ENCODE measurements around the gene DLG4.

Gene DLG4

GRCh38 chr17:7156342-7156940 is 63.2 kb downstream of the DLG4 start:
- Histone ChIP-seq H3K36me3 (ENCODE audit: control insufficient read depth, insufficient read depth, low read length) (no peaks in the 10 kb centered on the region), H3K9me3 (ENCODE audit: control insufficient read depth, low read length) (no peaks in the 10 kb centered on the region), H3K27ac (ENCODE audit: insufficient read depth, low read length, poor library complexity, severe bottlenecking) (no peak overlapping the region), H3K27me3 (replicated peaks; ENCODE audit: control insufficient read depth, insufficient read depth, low read length, poor library complexity, severe bottlenecking) (no peaks in the 10 kb centered on the region), H3K4me1 (ENCODE audit: control insufficient read depth, insufficient read depth, low read length, poor library complexity, severe bottlenecking) (no peaks in the 10 kb centered on the region), H3K4me3 (ENCODE audit: insufficient read depth, low read depth, low read length, poor library complexity, severe bottlenecking) (no peak overlapping the region)
- DNase-seq, result no peak

GRCh38 chr17:7147772-7148171 is 71.9 kb downstream of the DLG4 start:
- H3K9me3 ChIP-seq (ENCODE audit: control insufficient read depth, low read length), result no peaks in the 10 kb centered on the region
- H3K4me3 ChIP-seq (ENCODE audit: insufficient read depth, low read depth, low read length, poor library complexity, severe bottlenecking), result no peak overlapping the region
- no peaks in the 10 kb centered on the region for H3K4me1 ChIP-seq (ENCODE audit: control insufficient read depth, insufficient read depth, low read length, poor library complexity, severe bottlenecking)
- no peak overlapping the region for H3K27ac ChIP-seq (ENCODE audit: insufficient read depth, low read length, poor library complexity, severe bottlenecking)
- no peaks in the 10 kb centered on the region for H3K36me3 ChIP-seq (ENCODE audit: control insufficient read depth, insufficient read depth, low read length)
- no peaks in the 10 kb centered on the region for H3K27me3 ChIP-seq (replicated peaks; ENCODE audit: control insufficient read depth, insufficient read depth, low read length, poor library complexity, severe bottlenecking)
- no peak for DNase-seq

GRCh38 chr17:7146115-7146514 is 73.5 kb downstream of the DLG4 start:
- DNase-seq, result no peak
- Histone ChIP-seq H3K27ac (ENCODE audit: insufficient read depth, low read length, poor library complexity, severe bottlenecking) (no peak overlapping the region), H3K4me1 (ENCODE audit: control insufficient read depth, insufficient read depth, low read length, poor library complexity, severe bottlenecking) (no peaks in the 10 kb centered on the region), H3K9me3 (ENCODE audit: control insufficient read depth, low read length) (no peaks in the 10 kb centered on the region), H3K36me3 (ENCODE audit: control insufficient read depth, insufficient read depth, low read length) (no peaks in the 10 kb centered on the region), H3K27me3 (replicated peaks; ENCODE audit: control insufficient read depth, insufficient read depth, low read length, poor library complexity, severe bottlenecking) (no peaks in the 10 kb centered on the region), H3K4me3 (ENCODE audit: insufficient read depth, low read depth, low read length, poor library complexity, severe bottlenecking) (no peak overlapping the region)

- Histone ChIP-seq H3K4me1 (ENCODE audit: control insufficient read depth, insufficient read depth, low read length, poor library complexity, severe bottlenecking) (no peaks in the 10 kb centered on the region), H3K4me3 (ENCODE audit: insufficient read depth, low read depth, low read length, poor library complexity, severe bottlenecking) (no peak overlapping the region), H3K27me3 (replicated peaks; ENCODE audit: control insufficient read depth, insufficient read depth, low read length, poor library complexity, severe bottlenecking) (no peaks in the 10 kb centered on the region), H3K9me3 (ENCODE audit: control insufficient read depth, low read length) (no peaks in the 10 kb centered on the region), H3K27ac (ENCODE audit: insufficient read depth, low read length, poor library complexity, severe bottlenecking) (no peak overlapping the region), H3K36me3 (ENCODE audit: control insufficient read depth, insufficient read depth, low read length) (no peaks in the 10 kb centered on the region)
- no peak for DNase-seq
Observed at GRCh38 chr17:7144213-7144612, 75.4 kb downstream of the DLG4 start.

- H3K4me1 ChIP-seq (ENCODE audit: control insufficient read depth, insufficient read depth, low read length, poor library complexity, severe bottlenecking), result no peaks in the 10 kb centered on the region
- H3K36me3 ChIP-seq (ENCODE audit: control insufficient read depth, insufficient read depth, low read length), result no peaks in the 10 kb centered on the region
- H3K9me3 ChIP-seq (ENCODE audit: control insufficient read depth, low read length), result no peaks in the 10 kb centered on the region
- no peaks in the 10 kb centered on the region for H3K27me3 ChIP-seq (replicated peaks; ENCODE audit: control insufficient read depth, insufficient read depth, low read length, poor library complexity, severe bottlenecking)
- H3K4me3 ChIP-seq (ENCODE audit: insufficient read depth, low read depth, low read length, poor library complexity, severe bottlenecking), result no peak overlapping the region
- H3K27ac ChIP-seq (ENCODE audit: insufficient read depth, low read length, poor library complexity, severe bottlenecking), result no peak overlapping the region
- DNase-seq, result no peak
Observed at GRCh38 chr17:7141824-7142223, 77.8 kb downstream of the DLG4 start.

- H3K4me3 ChIP-seq (ENCODE audit: insufficient read depth, low read depth, low read length, poor library complexity, severe bottlenecking), result no peak overlapping the region
- no peaks in the 10 kb centered on the region for H3K4me1 ChIP-seq (ENCODE audit: control insufficient read depth, insufficient read depth, low read length, poor library complexity, severe bottlenecking)
- H3K36me3 ChIP-seq (ENCODE audit: control insufficient read depth, insufficient read depth, low read length), result no peaks in the 10 kb centered on the region
- no peak for DNase-seq
- H3K27me3 ChIP-seq (replicated peaks; ENCODE audit: control insufficient read depth, insufficient read depth, low read length, poor library complexity, severe bottlenecking), result no peaks in the 10 kb centered on the region
- H3K9me3 ChIP-seq (ENCODE audit: control insufficient read depth, low read length), result no peaks in the 10 kb centered on the region
- no peak overlapping the region for H3K27ac ChIP-seq (ENCODE audit: insufficient read depth, low read length, poor library complexity, severe bottlenecking)
Observed at GRCh38 chr17:7139400-7139799, 80.2 kb downstream of the DLG4 start.

GRCh38 chr17:7138800-7139381 is 80.7 kb downstream of the DLG4 start:
- H3K4me1 ChIP-seq (ENCODE audit: control insufficient read depth, insufficient read depth, low read length, poor library complexity, severe bottlenecking), result no peaks in the 10 kb centered on the region
- H3K27ac ChIP-seq (ENCODE audit: insufficient read depth, low read length, poor library complexity, severe bottlenecking), result no peak overlapping the region
- no peak overlapping the region for H3K4me3 ChIP-seq (ENCODE audit: insufficient read depth, low read depth, low read length, poor library complexity, severe bottlenecking)
- DNase-seq, result no peak
- no peaks in the 10 kb centered on the region for H3K9me3 ChIP-seq (ENCODE audit: control insufficient read depth, low read length)
- H3K27me3 ChIP-seq (replicated peaks; ENCODE audit: control insufficient read depth, insufficient read depth, low read length, poor library complexity, severe bottlenecking), result no peaks in the 10 kb centered on the region
- H3K36me3 ChIP-seq (ENCODE audit: control insufficient read depth, insufficient read depth, low read length), result no peaks in the 10 kb centered on the region

- Histone ChIP-seq H3K4me1 (ENCODE audit: control insufficient read depth, insufficient read depth, low read length, poor library complexity, severe bottlenecking) (peaks cover 10% of the 10 kb centered on the region), H3K27me3 (replicated peaks; ENCODE audit: control insufficient read depth, insufficient read depth, low read length, poor library complexity, severe bottlenecking) (no peaks in the 10 kb centered on the region), H3K9me3 (ENCODE audit: control insufficient read depth, low read length) (no peaks in the 10 kb centered on the region), H3K4me3 (ENCODE audit: insufficient read depth, low read depth, low read length, poor library complexity, severe bottlenecking) (no peak overlapping the region), H3K36me3 (ENCODE audit: control insufficient read depth, insufficient read depth, low read length) (no peaks in the 10 kb centered on the region), H3K27ac (ENCODE audit: insufficient read depth, low read length, poor library complexity, severe bottlenecking) (no peak overlapping the region)
- no peak for DNase-seq
Observed at GRCh38 chr17:7137171-7137943, 82.3 kb downstream of the DLG4 start.
